GM19438 (cell line): ENCODE results near the gene WDR55.
A peak's percentile ranks its signal among the peaks of the same experiment; 100 is the strongest.
"Not testable (repeated sequence)": the region's sequence is repeated elsewhere in the genome, so short reads cannot be mapped to it uniquely, and the experiment has no call there.

Source experiments
- ATAC-seq: cut with Tn5 transposase; IDR thresholded peaks from one replicate; pipeline ENCODE4 v1.9.1; 2021; ENCODE audit warnings: low read depth; ENCODE audit not compliant: unreplicated experiment

WDR55 gene

DNA sequence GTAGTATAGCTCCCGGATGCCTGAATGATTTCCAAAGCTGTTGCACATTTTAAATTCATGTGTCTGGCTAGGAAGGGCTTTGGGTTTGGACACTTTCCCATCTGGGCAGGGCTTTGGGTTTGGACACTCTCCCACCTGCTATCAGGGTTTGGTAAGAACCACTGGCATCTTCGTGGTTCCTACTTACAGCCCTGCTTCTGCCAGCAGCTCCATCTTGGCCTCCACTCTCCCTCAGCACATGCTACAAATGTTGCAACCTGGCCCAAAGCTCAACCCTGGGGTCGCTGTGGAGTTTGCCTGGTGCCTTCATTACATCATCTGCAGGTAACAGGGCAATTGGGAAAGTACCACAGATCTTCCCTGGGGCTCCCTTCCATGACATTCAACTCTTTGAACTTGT lies 22.0 kb upstream of the WDR55 start:
- ATAC-seq = no peak

- ATAC-seq = peak; percentile 40
Observed at GRCh38 chr5:140647042-140647419, 17.7 kb upstream of the WDR55 start.

- no peak for ATAC-seq
Observed at GRCh38 chr5:140658870-140659269, 5.8 kb upstream of the WDR55 start.

GRCh38 chr5:140660371-140660770 lies 4.3 kb upstream of the WDR55 start:
- ATAC-seq = not testable (repeated sequence)

DNA sequence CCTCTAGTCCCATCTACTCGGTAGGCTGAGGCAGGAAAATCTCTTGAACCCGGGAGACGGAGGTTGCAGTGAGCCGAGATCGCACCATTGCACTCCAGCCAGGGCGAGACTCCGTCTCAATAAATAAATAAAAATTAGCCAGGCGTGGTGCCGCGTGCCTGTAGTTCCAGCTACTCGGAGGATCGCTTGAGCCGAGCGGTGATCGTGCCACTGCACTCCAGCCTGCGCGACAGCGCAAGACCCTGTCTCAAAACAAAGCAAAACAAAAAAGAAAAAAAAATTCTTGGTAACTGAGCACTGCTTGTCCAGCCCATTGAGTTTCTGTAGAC lies 710 bp upstream of the WDR55 start:
- no peak for ATAC-seq

DNA sequence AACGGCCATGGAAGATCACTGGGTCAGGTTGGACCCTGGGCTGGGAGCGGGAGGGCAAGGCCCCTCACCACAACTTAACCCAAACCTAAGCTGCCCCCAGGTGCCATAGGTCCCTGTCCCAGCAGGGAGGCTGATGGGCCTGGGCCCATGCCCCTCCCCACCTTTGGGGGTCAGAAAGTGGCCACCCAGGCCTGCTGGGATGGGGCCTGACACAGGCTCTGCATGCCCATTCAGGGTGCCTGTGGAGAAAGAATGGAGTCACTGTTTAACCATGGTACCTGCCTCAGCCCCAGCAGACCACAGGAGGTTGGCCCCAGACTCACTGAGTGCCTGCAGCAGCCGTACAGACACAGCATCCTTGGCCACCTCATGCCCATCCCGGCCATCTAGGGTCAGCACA lies 6.3 kb downstream of the WDR55 start:
- not testable (repeated sequence) for ATAC-seq

- ATAC-seq = no peak
Observed at GRCh38 chr5:140671472-140672125, 6.9 kb downstream of the WDR55 start.

DNA sequence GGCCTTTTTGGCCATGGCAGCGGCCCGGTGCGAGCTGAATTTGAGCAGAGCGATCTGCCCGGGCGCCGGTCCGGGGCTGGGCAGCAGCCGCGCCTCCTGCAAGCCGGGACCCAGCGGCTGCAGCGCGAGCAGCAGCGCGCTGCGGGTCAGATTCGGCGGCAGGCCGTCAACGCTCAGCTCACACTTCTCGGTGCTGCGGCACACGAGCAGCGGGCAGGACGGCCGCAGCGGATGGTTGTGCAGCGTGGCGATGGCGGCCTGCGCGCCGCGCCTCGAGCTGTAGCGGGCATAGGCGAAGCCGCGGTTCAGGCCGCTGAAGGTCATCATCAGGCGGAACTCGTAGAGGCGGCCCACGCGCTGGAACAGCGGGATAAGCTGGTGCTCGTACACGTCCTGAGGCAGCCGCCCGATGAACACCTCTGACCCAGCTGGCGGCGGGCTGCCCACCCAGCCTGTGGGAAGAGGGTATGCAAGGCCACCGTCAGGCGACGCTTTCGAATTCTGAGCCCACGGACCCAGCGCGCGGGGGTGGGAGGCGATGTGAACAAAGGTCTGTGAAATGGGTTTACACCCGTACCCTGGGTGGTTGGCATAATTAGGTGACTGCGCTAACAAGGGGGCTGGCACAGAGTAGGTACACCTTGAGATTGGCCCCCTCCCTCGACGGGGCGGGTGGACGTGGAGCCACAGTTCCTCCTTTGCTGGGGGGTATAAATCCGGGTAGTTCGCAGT lies 7.9 kb downstream of the WDR55 start:
- no peak for ATAC-seq

DNA sequence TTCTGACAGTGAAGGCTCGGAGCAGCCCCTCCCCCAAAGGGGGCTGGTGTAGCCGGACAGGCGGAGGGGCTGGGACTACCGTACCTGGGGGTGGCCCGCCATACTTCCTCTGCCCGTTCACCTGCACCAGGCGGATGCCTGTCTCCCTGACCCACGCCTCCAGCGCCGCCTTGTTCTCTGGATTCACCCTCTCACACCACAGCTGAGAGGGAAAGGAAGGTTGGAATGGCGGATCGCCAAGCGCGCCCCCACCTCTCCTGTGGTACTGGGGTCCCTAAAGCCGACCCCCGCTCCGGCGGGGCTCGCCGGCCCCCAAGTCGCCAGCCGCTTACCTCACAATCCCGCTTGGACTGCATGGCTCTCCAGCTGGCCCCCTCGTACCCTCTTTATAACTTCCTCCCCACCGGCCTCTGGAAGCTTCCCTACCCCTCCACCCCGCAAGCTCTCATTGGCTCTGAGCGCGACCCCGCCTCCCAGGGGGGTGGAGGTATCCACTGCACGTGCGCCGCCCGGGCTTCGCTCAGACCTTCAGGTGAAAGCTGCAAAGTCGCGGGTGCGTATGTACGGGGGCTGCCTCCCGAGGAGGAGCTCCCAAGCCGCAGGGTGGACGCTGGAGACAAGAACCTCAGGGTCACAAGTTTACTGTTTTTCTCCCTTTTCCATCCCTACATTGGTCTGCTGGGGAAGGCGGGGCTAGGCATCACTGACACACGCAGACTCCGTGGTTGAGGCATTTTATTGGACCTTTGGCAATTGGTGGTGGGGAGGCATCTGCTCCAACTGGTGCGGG lies 8.7 kb downstream of the WDR55 start, which contains the start of gene DND1:
DND1 (minus strand) TSS at position 390 of the 790 bp plus-strand sequence; CDS start at position 356, 34 bp downstream.
- ATAC-seq = no peak

DNA sequence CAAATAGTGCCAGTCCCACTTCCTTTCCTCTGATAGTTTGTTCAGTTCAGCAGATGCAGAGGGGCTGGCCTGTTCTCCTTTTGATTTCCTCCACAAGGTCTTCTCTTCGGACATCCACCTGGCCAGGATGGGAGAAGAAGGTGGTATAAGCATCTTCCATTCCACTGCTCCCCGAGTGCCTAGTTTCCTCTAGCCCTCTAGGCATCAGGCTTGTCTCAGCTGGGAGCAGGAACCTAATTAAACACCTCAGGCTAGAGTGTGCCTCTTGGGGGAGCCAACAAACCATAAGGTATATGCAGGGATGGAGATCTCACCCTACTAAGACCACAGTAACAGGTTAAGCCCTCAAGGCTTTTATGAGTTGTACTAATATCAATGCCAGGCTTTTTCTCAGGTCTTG lies 9.5 kb downstream of the WDR55 start:
- ATAC-seq = no peak

- ATAC-seq = no peak
Observed at GRCh38 chr5:140674629-140675028, 9.9 kb downstream of the WDR55 start.

- peak; percentile 58 for ATAC-seq
Observed at GRCh38 chr5:140677947-140678346, 13.2 kb downstream of the WDR55 start.

DNA sequence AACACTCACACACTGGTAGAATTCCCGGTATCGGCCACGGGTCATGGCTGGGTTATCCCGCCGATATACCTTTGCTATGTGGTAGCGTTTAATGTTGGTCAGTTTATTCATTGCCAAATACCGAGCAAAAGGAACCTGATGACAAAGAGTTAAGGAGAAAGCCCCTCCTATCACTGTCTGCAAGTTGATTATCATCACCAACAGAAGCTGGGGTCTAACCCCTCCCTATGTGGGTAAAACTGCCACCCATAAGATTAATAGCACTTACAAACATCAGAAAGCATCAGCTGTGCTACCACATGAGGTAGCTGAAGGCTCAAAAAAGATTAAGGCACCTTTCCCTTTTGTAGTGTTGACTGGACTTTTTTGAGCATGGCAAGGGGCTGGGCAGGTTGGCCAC lies 14.3 kb downstream of the WDR55 start:
- no peak for ATAC-seq

DNA sequence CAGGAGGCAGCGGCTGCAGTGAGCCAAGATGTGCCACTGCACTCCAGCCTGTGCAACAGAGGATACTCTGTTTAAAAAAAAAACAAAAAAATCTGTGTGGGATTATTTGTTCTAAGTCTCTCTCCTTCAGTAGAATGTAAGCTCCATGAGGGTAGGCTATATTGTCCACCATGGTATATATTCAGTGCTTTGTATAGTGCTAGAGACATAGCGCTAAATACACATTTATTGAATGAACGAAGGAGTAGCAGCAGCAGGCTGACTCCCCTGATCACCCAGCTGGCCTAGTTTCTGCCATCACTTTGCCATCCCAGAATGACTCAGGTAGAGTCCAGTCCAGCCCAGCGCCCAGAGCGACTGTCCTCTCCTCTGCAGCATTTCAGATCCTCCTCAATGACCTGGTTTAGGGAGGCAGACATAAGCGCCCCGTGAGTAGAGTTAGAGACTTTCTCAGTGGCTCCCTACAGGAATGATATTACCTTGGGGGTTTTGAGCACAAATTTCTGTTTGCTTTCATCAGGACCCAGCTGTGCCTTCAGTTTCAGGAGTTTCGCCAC lies 25.8 kb downstream of the WDR55 start:
- no peak for ATAC-seq

DNA sequence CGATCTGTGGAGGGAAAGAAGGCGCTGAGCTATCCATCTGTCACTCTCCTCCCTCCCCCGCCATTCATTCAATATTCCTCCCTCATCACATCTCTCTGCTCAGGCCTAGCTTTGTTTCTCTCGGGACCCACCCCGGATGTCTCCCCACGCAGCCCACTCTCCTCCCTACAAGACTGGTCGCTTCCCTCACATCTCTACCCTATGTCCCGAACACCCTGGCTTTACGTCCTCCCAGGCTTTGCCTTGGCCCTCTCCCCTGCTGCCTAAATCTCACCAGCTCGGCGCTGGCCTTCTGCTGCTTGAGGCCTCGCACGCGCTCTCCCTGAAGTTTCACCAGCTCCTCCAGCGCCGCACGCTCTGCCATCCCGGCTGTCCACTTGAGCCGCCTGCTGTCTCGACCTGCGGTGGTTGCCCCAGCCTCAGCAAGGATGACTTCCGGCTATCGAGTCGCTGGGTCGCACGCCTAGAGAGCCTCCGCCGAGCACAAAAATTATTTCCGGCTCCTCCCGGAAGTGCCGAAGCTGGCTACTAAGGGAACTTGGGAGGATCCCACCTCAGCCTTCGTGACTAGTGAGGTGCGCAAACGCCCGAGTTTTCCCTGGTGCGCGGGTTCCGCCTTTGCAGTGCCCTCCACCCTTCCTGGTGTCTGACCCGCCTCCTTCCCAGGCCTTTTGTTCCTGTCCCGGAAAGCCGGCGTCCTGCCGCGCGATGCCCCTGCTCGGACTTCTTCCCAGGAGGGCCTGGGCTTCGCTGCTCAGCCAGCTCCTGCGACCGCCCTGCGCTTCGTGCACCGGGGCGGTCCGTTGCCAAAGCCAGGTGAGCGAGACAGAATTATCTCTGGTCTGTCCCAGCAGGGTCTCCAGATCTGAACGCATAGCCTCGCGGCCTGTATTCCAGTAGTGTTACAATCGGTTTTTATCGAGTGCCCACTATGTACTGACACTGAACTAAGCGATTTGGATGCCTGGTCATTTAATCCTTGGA lies 26.5 kb downstream of the WDR55 start, which contains the start of the genes HARS1 and HARS2:
HARS1 (minus strand) TSS at position 430 of the 984 bp plus-strand sequence; CDS start at position 364, 66 bp downstream.
HARS2 (plus strand) TSS at position 515 of the 984 bp plus-strand sequence; CDS start at position 709, 194 bp downstream.
- ATAC-seq = peak; percentile 98

DNA sequence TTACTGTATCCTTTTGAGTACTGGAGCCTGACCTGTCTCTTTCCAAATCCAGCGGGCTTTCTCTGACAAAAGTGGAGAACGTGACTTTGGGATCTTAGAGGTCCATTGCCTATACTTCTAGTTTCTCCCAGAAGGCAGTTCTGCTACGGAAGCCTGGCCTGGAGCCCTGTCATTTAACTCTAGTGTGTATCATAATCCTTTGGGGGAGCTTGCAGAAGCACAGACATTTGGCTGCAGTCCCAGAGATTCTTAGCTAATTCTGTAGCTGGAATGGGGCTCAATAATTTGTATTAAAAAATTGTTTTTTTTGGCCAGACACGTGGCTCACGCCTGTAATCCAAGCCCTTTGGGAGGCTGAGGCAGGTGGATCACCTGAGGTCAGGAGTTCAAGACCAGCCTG lies 29.6 kb downstream of the WDR55 start:
- no peak for ATAC-seq

- ATAC-seq = no peak
Observed at GRCh38 chr5:140696891-140697492, 32.3 kb downstream of the WDR55 start.

DNA sequence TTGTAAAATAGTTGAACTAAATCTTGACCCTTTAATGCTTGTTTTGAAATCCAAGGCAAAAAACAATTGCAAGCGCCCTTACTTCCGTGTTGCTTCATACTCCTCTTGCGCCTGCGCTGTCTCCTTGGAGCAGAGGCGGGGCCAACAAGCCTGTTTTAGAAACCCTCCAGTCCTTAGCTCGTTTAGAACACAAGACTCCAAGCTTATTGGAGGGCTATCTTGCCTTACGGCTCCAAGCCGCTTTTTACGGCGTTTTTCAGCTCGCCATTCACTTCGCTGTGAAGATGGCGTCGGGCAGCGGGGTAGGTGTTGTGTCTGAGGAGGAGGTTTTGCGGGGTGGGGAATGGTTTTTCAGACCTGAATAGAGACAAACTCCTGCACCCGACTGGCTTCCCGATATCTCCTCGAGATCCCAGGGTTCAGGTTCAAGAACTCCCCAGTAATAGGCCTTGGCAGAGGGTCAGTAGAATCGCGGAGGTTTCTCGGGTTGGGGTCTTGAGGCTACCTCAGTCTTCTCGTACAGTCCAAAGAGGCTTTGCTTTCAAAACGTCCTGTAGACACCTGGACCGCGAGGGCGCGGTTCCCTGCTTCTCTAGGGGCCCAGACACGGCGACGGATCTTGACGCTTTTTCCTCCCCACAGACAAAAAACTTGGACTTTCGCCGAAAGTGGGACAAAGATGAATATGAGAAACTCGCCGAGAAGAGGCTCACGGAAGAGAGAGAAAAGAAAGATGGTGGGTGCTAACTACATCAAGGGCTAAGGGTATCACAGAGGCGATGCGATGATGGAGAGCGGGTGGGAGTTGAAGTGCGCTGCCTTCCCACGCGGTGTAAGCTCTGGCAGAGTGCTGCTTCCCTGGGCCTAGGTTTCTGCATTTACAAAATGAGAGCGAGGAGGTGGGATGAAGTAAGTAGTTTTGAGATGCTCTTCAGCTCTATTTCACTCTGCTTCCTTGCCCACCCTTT lies 35.8 kb downstream of the WDR55 start, which contains the start of gene ZMAT2:
ZMAT2 (plus strand) TSS at position 271 of the 968 bp plus-strand sequence; CDS start at position 285, 14 bp downstream.
- ATAC-seq = peak; percentile 96
